NCI-H510A treated with DMSO at 0.1 percent for 48 hours (cell line): ENCODE results near the gene TGM6.

ENCODE experiments used
- DNase-seq: peaks from one replicate; lab custom pipeline; 2025; lab: John Stamatoyannopoulos, UW

The TGM6 gene

DNA sequence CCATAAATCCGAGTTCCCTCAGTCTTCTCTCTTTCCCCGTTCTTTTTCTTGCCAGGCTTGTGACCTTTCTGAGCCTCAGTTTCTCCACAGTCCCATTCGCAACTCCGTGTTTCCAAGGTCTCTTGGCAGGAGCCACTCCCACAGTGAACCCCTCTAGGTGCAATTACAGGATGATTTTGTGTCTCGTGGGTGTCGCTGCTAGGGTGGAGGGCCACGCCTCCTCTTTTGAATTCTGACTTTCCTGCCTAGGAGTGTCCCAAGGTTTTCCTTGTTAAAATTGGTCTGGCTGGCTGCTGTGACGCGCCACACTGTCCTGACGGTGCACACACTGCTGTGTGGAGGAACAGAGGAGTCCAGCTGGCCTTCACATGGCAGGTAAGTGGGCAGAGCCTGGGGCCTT, at the start of gene TGM6:
Gene TGM6, plus strand, starts transcription at position 301 of the 400 bp plus-strand sequence. Its CDS starts 68 bp downstream, at position 369.
- DNase-seq, result no peak

DNA sequence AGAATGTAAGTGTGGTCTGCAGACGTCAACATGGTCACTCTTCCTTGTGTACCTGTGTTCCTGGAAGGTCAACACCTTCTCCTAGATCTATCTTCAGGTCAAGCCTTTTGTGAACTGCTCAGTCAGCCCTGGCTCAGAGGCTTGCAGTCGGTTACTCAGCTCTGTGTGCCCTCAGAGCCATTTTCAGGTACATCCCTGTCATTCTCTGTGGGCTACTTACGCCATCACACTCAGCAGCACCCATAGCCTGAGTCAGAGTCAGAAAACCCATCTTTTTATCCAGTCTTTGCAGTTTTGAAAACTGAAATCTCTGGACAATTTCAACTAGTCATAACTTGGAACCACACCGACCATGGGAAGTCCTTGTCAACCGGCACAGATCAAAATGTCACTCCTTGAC, 49.6 kb upstream of the TGM6 start:
- no peak for DNase-seq

DNA sequence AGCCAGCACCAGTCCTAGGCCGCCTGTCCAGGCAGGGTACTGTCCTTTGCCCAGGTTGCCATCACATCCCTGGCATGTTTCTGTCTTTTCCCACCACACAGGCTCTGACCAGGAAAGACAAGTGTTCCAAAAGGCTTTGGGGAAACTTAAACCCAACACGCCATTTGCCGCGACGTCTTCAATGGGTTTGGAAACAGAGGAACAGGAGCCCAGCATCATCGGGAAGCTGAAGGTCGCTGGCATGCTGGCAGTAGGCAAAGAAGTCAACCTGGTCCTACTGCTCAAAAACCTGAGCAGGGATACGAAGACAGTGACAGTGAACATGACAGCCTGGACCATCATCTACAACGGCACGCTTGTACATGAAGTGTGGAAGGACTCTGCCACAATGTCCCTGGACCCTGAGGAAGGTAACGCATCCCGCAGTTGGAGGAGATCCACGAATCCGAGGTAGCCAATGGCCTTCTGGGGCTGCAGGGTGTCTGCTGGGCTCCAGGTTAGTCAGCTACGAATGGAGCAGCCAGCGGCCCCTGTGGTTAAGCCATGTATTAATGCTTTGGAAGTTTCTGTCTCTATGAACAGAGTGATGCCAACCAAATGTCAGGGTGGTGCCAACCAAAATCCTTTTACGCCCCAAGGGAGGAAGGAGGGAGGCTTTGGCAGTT, 48.7 kb upstream of the TGM6 start:
- no peak for DNase-seq

DNA sequence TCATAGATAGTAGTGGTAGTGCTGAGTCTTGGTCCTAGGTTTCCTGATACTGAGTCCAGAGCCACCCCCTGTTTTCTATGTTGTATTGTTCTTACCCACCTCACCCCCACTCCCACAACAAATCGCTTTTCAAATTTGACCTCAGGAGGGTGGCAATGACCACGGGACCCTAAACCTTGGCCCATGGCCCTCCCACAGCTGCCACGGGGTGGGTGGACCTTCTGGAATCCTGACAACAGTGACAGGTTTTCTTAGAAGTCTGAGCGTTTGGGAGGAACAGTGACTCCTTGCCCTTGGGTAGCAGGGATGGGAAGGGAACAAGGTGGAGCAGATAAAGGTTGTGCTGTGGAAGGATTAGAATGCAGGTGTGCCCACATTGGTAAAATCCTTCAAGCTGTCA, 48.0 kb upstream of the TGM6 start:
- DNase-seq, result no peak

DNA sequence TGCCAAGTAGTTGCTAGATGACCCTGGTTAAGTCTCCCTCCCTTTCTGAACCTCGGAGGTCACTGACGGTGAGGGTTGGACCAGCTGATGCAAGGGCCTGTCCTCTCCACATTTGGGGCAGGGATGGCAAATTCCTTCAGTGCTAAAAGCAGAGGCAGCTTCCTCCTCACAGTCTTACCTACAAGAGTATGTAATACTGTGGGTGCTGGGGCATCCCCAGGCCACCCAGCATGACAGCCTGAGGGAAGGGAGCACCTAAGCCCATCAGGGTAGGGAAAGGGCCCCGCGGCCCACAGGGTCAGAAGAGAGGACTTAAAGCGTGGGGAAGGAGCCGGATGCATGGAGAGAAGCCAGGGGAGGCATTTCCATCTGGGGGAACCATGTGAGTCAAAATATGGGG, 46.9 kb upstream of the TGM6 start:
- no peak for DNase-seq

DNA sequence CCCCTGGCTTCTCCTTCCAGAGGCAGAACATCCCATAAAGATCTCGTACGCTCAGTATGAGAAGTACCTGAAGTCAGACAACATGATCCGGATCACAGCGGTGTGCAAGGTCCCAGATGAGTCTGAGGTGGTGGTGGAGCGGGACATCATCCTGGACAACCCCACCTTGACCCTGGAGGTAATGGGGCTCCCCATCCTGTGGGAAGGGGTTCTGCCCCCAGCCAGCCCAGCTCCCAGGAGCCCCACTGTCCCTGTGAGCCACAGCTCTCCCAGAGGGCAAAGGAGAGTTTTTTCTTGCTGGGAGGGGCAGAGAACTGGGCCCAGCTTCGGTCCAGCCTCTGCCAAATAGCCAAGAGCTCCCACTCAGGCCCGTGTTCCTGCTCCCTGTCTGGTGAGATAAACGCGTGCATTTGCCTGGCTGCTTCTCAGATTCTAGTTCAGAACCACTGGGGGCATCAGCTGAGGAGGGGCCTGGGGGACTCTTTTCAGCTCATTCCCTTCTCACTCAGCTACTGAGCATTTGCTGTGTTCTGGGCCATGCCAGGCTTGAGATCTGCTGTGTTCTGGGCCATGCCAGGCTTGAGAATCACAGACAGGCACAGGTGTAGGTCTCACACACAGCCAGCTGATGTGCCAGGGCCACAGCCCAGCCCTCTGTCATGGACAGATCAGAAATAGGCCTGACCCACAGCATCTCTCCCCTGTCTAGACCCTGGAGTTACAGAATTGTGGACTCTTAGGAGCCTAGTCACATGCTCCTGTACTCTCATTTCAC, 45.4 kb upstream of the TGM6 start:
- no peak for DNase-seq

DNA sequence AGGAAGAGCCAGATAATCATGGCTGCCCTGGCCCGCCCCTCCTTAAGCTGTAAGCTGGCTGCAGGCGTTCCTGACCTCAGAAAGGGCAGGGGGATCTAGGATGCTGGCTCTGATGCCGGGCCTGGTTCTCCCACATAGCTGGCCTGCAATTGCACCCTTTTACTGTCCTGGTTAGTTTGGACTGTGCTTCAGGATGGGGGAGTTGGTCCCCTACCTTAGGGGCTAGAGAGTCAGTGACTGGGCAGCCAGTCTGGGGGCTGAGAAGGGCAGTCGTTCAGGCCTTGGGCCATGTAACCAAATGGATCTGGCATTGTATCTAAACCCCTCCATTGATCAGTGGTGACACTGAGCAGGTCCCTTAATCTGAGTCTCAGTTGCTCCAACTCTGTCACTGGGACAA, 44.2 kb upstream of the TGM6 start:
- no peak for DNase-seq

DNA sequence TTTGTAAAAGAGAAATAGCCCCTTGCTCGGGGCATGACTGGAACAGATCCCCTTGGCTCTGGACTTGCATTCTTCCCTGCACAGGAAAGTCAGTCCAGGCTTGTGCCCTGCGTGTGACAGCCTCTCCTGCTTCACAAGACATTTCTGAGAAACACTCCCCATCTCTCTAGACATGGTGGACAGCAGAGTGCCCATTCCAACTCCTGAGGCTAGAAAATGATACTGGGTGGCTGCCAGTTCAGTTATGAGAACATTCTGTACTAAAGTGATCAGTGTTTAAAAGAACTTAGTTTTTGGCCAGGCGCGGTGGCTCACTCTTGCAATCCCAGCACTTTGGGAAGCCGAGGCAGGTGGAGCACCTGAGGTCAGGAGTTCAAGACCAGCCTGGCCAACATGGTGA, 43.6 kb upstream of the TGM6 start:
- DNase-seq, result no peak

DNA sequence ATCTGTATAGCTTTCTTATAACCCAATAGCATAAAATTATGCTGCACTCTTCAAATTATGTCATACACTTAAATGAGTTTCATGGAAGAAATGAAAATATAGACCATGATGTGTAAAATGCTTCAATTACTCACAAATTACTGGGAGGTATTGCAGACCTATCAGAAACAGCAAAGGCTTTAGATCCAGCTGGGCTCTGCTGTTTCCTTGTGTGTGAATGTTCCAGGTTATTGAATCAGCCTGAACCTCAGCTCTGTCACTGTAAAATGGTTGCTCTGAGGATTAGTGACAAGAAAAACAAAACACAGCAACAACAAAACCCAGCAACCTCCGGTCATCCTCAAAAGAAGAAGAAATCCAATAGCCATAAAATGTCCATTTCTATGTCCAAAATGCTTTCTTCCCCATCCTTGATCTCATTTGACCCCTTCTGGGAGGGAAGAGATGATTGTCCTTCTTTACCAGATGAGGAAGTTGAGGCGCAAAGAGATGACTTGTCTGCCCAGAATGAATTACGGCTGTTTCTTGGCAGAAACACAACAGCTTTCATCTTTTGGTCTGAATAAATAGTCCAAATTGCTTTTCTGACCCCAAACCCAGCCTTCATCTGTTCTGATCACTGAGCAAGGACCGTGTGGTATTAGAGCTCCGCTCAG, 42.2 kb upstream of the TGM6 start:
- DNase-seq, result no peak

DNA sequence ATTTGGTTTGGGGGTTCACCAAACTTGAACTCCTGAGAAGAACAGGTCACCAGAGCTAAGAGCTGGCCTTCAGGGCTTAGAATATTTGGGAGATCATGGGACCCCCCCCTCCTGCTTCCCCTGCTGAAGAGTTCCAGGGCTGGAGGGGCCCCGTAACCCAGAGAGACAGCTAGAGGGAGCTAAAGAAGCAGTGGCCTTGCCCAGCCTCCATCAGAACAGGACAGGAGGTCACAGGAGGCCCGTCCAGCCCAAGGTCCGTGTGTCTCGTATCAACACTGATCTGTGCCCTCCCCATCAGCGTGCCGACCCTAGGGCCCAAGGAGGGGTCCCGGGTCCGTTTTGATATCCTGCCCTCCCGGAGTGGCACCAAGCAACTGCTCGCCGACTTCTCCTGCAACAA, 40.6 kb upstream of the TGM6 start:
- DNase-seq, result no peak

DNA sequence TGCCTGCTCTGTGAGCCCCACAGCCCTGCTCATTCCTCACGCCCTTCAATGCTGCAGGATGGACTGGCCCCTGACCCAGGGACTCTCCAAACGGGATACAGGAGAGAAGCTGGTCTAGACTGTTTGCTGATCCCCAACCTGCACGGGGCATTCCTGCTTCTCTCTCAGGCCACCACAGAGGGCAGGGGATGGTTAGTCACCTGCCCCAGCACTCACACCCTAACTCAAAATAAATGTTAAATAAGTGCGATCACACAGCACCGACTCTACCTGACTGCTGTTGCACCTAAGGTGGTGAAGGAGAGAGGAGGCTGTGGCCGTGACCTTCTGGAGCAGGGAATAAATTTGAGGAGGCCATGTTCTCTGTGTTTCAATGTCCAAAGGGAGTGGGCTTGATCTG, 39.9 kb upstream of the TGM6 start:
- DNase-seq, result no peak

DNA sequence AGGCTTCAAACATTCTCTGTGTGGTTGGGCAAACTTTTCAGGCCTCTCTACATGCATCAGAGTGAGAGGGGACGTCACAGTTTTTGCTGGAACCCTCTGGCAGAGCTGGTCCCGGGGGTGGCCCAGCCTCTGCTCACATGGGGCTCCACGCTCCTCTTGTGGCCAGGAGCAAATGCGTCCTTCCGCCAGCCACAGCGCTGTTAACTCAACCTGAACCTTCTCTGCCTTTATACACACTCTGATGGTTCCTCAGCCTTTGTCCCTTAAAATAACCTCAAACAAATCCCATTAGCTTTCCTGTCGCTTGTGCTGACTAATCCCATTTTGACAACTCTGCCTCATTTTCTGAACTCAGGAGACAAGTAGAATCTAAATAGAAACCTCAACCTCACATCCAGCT, 39.4 kb upstream of the TGM6 start:
- no peak for DNase-seq

DNA sequence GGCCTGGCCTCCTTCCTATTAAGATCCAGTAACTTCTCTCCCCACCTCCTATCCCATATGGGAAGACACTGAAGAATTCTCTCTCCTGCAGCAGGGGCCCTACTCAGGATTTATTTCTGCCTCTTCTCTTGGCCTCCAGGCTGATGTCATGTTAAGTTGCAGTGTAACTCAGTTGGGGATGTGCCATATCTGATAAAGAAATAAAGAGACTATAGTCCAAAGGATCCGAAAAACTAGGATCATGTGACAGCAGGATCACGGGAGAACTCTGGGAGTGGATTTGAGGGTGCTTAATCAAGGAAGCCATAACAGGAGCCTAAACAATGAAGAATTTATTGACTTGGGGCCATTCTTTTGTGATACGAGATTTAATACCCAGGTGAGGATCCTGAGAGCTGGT, 38.5 kb upstream of the TGM6 start:
- DNase-seq, result no peak

DNA sequence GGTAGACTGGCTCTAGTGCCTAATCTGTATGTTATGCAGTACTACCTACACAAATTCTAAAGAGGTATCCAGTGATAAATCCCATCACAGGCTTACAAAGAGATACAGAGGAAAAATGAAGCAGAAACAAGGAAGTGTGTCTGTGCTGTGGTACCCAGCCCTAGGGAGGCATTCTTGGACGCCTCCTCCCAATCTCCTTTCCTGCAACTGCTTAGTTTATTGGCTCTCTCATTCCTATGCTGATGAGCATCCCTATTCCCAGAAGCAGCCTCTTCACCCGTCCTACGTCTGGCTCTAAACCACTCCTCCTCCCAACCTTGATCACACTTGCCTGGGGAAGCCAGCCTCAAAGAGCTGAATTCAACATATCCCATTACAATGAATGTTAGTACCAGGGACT, 34.5 kb upstream of the TGM6 start:
- DNase-seq, result no peak

DNA sequence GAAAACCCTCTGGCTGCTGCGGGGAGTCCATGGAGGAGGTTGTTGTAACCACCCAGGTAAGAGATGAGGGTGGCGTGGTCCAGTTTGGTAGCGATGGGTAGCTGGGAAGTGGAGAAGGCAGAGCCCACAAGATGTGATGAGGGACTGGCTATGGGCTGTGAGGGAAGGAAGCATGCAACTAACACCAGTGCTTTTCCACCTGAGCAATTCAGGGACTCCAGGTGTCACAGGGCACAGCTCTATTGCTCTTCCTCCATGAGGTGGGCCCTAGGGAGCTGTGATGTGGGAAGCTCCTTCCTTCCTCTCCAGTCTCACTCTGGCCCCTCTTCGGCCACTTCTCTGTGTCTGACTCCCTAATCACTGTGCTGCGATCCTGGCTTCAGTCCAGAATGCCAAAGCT, 32.4 kb upstream of the TGM6 start:
- DNase-seq, result no peak

DNA sequence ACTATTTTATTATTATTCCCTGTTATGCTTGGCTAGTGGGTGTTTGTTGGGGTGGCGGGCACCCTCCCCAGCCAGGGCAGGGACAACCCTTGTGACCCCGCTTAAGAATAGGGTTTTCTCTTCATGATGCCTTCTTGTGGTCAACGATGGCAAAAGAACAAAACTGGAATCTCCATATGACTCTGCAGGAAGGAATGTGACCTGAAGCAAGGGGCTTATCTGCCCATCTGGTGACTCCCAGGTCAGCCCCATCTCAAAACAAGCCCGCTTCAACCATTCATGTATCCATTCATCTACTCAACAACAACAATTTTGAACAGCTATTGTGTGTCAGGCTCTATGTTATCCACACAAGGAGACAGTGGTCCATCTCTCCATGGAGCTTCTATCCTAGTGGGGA, 30.9 kb upstream of the TGM6 start:
- DNase-seq, result no peak

DNA sequence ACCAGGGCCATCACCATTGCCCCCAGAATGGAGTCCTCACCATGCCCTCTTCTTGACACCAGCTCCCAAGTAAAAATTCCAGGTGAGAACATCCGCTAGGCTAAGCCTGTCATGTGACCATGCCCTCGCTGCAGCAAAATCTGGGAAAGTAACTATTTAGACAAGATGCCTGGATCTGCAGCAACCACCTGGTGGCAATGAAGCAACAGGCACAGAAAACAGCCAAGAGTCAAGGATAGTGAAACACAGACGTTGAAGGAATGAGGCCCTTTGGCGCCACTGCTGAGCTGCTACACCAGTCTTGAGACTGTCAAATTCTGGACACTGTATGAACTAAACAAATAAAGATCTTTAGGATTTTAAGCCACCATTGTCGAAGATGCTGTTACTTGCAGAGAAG, 30.1 kb upstream of the TGM6 start:
- no peak for DNase-seq

DNA sequence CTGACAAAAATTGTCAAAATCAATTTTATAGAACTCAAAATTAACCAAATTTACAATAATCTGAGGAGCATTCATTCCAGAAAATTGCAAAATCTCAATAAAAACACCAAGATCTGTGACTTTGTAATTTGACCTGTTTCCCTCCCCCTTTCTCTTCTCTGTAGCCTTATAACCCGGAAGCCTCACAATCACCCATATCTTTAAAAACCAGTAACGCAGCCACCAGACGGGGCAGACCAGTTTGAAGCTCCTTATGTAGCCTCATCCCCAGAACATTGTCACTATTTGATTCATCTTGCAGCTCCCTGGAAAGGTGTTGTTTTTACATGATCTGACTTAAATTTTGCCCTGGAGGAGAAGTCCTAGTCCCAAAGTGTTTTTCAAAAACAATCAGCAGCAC, 27.5 kb upstream of the TGM6 start:
- DNase-seq, result no peak

DNA sequence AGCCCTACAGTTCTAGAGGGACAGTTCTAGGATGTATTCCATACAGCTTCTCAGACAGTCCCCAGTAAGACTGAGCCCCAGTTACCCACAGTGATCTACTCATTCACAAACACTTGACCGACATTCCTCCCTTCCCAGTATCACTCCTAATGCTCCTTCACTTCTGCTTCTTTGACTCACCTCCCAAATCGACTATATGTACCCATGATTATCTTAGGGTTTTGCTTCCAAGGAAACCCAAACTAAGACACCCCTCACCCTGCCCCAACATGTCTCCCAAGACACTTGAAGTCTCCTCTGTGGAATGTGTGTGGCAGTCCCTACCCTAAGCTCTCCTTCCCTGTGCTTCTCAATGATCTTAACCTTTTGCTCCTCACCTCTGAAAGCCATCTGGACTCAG, 23.6 kb upstream of the TGM6 start:
- no peak for DNase-seq

DNA sequence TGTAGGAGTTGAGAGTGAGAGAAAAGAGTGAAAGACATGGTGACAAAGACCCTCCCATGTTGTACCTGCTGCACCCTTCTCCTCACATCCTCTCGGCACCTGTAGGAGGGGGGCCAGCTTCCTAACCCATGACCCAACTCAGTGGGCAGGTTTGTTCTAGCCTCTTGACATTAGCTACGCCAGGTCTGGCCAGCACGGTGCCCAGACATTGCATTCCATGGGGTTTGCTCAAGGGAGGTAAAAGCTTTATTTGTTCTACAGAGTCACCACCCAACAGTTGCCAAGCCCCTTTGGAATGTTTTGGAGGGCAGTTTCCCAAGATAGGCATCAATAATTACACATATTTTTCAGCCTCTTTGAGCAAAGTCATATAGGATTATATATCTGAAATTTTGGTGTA, 22.7 kb upstream of the TGM6 start:
- DNase-seq, result no peak

DNA sequence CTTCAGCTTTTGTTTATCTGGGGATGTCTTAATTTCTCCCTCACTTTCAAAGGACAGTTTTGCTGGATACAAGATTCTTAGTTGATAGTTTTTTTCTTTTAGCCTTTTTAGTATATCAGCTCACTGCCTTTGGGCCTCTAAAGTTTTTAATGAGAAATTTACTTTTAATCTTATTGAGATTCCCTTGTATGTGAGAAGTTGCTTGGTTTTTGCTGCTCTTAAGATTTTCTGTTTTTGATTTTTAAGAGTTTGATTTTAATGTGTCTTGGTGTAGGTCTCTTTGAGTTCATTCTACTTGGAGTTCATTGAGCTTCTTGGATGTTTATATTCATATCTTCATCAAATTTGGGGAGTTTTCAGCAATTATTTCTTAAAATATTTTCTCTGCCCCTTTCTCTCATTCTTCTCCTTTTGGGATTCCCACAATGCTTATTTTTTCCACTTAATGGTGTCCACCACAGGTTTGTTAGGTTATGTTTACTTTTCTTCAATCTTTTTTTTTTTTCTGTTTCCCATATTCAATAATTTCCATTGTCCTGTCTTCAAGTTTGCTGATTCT, 19.6 kb upstream of the TGM6 start:
- DNase-seq, result no peak

DNA sequence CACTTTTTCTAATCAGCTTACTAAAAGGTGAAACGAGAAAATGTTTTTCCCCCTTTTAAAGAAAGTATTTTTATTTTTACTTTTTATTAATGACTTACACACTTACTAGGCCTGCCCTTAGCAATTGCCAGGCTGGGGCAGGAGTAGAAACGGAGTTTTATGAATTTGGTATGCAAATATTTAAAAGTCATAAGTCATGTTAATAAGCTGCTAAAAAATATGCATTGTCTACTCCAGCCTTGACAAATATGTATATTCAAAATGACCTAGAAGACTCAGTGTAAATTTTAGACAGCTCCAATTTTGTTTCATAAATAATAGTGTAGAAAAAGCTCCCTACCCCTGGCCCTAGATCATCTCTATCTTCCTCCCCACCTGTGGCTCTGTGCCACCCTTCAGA, 17.5 kb upstream of the TGM6 start:
- DNase-seq, result no peak

DNA sequence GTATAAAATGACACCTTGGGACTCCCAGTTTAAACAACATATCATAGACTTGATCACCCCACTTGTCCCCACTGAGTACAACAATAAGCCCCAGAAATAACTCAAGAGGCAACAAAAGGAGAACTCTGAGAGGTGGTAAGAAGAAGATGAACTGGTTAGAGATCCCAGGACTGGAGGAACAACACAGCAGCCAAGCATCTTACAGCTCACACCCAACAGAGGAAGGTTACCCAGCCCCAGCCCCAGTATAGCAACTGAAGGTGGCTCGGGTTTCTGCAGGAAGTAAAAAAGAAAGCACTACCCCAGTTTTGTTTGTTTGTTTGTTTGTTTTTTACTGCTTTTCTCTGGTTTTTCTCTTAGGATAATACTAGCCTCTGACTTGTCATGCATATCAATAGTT, 17.1 kb upstream of the TGM6 start:
- DNase-seq, result no peak
